Heart left ventricle (tissue), 16 donors: ENCODE data around the gene NUCKS1. TPM values are rescaled to one million over a fixed set of nuclear protein-coding genes. Genes with fewer than 3 reads are reported as not detected.

Experiments
- ATAC-seq, 4 donors: fragments of 200-7000 bp; cut with Tn5 transposase; one replicate each; pipeline ENCODE4 v1.9.1; 2020 to 2022; ENCODE audit warnings: moderate library complexity in 4 of 4, mild to moderate bottlenecking in 3 of 4, moderate number of reproducible peaks in 1 of 4
- DNase-seq, 5 donors: peaks; one replicate each; pipeline ENCODE4 v3.0.0-alpha.2; 2020
- H3K27ac ChIP-seq, 12 donors: fragments of 200-600 bp; sonication (generic) in 4 of 12; one replicate each; pipeline versions ENCODE4 v1.5.0 to v1.8.0; 2016 to 2022; ENCODE audit warnings: mild to moderate bottlenecking in 2 of 12
- H3K27me3 ChIP-seq, 9 donors: fragments of 200-600 bp; sonication (generic) in 2 of 9; one replicate each; pipeline versions ENCODE4 v1.5.1 to v1.8.0; 2016 to 2022; ENCODE audit warnings: mild to moderate bottlenecking in 3 of 9
- H3K36me3 ChIP-seq, 9 donors: fragments of 200-600 bp; sonication (generic) in 2 of 9; one replicate each; pipeline versions ENCODE4 v1.5.0 to v1.8.0; 2018 to 2022; ENCODE audit warnings: mild to moderate bottlenecking in 2 of 9
- H3K4me1 ChIP-seq, 12 donors: fragments of 200-600 bp; sonication (generic) in 4 of 12; one replicate each; pipeline versions ENCODE4 v1.5.0 to v1.8.0; 2016 to 2022; ENCODE audit warnings: mild to moderate bottlenecking in 3 of 12
- H3K4me3 ChIP-seq, 12 donors: fragments of 200-600 bp; sonication (generic) in 4 of 12; one replicate each; pipeline versions ENCODE4 v1.5.0 to v1.8.0; 2017 to 2022; ENCODE audit warnings: mild to moderate bottlenecking in 9 of 12, moderate library complexity in 4 of 12
- H3K9me3 ChIP-seq, 12 donors: fragments of 200-600 bp; sonication (generic) in 4 of 12; one replicate each; pipeline versions ENCODE4 v1.5.0 to v1.8.0; 2016 to 2022; ENCODE audit warnings: mild to moderate bottlenecking in 1 of 12
- CTCF ChIP-seq, 12 donors: fragments of 200-600 bp; sonication (generic) in 4 of 12; IDR thresholded peaks; one replicate each; pipeline versions ENCODE4 v1.5.0 to v1.8.0; 2018 to 2022; ENCODE audit warnings: antibody characterized with exemption in 12 of 12, mild to moderate bottlenecking in 5 of 12
- POLR2A ChIP-seq, 2 donors: fragments of 450-650 bp; IDR thresholded peaks; one replicate each; pipeline ENCODE4 v1.6.1; 2017; ENCODE audit warnings: antibody characterized with exemption in 2 of 2, mild to moderate bottlenecking in 2 of 2, moderate library complexity in 2 of 2
- WGBS, 4 donors: extraction: QIAGEN DNeasy Blood & Tissue Kit in 2 of 4; methylation state at CpG; one replicate each; pipeline versions ENCODE4 v1.1.5 to v1.1.7; 2013 to 2018; 5-methylcytosine and 5-hydroxymethylcytosine counted together
- intact Hi-C, 10 donors: fragments of 100-400 bp; cut with DNase I; formaldehyde crosslinking; loops; one replicate each; pipeline versions ENCODE4 v1.11.1 to v1.14.2; 2022
- polyA plus RNA-seq, 2 donors: library from polyadenylated mRNA; stranded (reverse); fragments of 200-250 nt; gene quantifications; one replicate each; pipeline ENCODE4 v1.2.3, GENCODE V29; 2013
- total RNA-seq, 9 donors: library from RNA; depleted of rRNA in 2 of 9; stranded (reverse); fragments of >200 nt in 2 of 9; fragmentation: NEBNext Ultra II Directional in 3 of 9; extraction: Animal tissue kit (Norgen Biotek cat#: 25700) in 3 of 9; gene quantifications; one replicate each; pipeline versions ENCODE4 v1.1.0 to v1.2.4, GENCODE V29; 2016 to 2023
- donor health status: ischemic (EF 13 %, LVEDD 7.1; RV severe dilation, severe dysfunction).
- donor health status: healthy with polysubstance abuse.
- donor health status: DM: no; HTN: yes; CAD: no.
- donor health status: DM: no; HTN: no; CAD: no.
- donor health status: ischemic (EF 25% LVEDD 6.9; RV normal size, moderate dysfunction).
- donor health status: ischemic (EF 25% LVEDD 5.7; RV mildly dilated, moderate dysfunction).
- donor health status: healthy.
- donor health status: DM: yes; HTN: yes; CAD: no.
- donor health status: ischemic (EF 35%, LVEDD 5.7; RV mildly dilated, moderate dysfunction).
- donor health status: nonischemic (EF 11% LVEDD 7.7; RV severe dilation, severe dysfunction).
- donor health status: DM: yes; HTN: yes; CAD: no.
- donor health status: PGD.
- donor health status: ischemic (EF 29% LVEDD 5.4; RV normal size, mild dysfunction).
- donor health status: nonischemic (EF 23%, LVEDD 6.1; RV moderate dilation, normal function).

The NUCKS1 gene
- total and polyA plus RNA-seq, 11 donors: 73.4 to 240 (median 198) TPM

DNA sequence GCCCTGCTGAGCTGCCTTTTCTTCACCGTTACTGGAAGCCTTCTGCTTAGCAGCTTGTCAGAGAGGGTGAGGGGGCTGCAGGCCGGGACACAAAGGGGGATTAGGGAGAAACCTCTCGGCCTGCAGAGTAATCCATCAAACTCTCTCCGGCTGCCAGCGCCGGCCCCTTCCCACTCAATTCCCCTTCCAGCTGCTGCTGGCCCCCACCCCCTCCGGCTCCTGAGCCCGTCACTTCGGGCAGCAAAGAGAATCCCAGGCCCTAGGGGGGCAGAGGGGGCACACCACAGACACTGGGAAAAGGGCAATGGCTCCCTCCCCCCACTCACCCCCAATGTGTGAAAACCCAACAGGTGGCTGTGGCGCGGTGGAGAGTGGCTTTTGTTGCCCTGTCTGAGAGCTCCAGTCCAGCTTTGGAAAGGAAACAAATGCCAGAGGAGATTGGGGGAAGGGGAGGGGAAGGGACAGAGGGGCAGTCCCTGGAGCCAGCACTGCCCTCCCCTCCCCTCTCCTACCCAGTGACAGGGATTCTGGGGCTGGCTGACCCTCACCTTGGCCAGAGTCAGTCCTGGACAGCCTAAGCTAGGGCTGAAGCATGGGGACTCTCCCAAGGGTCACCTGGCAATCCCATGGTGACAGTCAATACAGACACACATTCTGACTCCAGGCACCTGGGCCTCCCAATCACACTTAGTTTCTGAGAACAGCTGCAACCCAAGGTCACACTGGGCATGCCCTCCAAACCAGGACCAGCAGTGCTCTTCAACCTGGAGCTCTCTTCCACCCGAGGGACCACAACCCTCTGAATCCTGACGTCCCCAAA lies 79.2 kb downstream of the NUCKS1 start:
- DNase-seq (no peak), ATAC-seq (no peak)
- H3K4me1 ChIP-seq: peaks cover 0 to 22% (median under 1%) of the 10 kb centered on the region in 12 donors
- no peaks in the 10 kb centered on the region for H3K9me3 ChIP-seq
- no peaks in the 10 kb centered on the region for H3K36me3 ChIP-seq
- 85 to 93% (median 90%) methylated on average over 11 to 13 of the region's 13 CpGs for WGBS, 4 donors
- no peaks in the 10 kb centered on the region for H3K27me3 ChIP-seq
- H3K4me3 ChIP-seq: no peak overlapping the region
- no peak overlapping the region for H3K27ac ChIP-seq
- no peak for TF ChIP-seq POLR2A (IDR thresholded peaks at IDR 0.05)
- TF ChIP-seq CTCF (IDR thresholded peaks at IDR 0.05): no peak
- intact Hi-C loops: loop anchor here in 3 of 10 donors (5.0 to 10.0 kb wide), 3 partner anchors 244 to 306 kb away; no protein-coding TSS in a partner anchor

GRCh38 chr1:205670150-205670446 lies 79.9 kb downstream of the NUCKS1 start:
- Histone ChIP-seq H3K4me3 (no peak overlapping the region), H3K36me3 (no peaks in the 10 kb centered on the region), H3K27ac (no peak overlapping the region), H3K27me3 (no peaks in the 10 kb centered on the region), H3K9me3 (no peaks in the 10 kb centered on the region), H3K4me1 (peaks cover 0 to 27% (median 2%) of the 10 kb centered on the region in 12 donors)
- intact Hi-C loops: loop anchor here in 3 of 10 donors (5.0 to 10.0 kb wide), 3 partner anchors 245 to 307 kb away; no protein-coding TSS in a partner anchor
- TF ChIP-seq POLR2A (IDR thresholded peaks at IDR 0.05) (no peak), CTCF (IDR thresholded peaks at IDR 0.05) (no peak)
- no peak for ATAC-seq
- no peak for DNase-seq
- WGBS, 4 donors: 84 to 96% (median 87%) methylated on average over 4 to 5 of the region's 5 CpGs

- ATAC-seq (peak in 1 of 4 donors; percentile 8), DNase-seq (no peak)
- H3K27ac ChIP-seq: no peak overlapping the region
- intact Hi-C loops: loop anchor here in 3 of 10 donors (5.0 to 10.0 kb wide), 3 partner anchors 245 to 308 kb away; no protein-coding TSS in a partner anchor
- no peaks in the 10 kb centered on the region for H3K36me3 ChIP-seq
- 72 to 82% (median 77%) methylated on average over 16 to 20 of the region's 20 CpGs for WGBS, 4 donors
- no peaks in the 10 kb centered on the region for H3K27me3 ChIP-seq
- no peaks in the 10 kb centered on the region for H3K9me3 ChIP-seq
- TF ChIP-seq POLR2A (IDR thresholded peaks at IDR 0.05) (no peak), CTCF (IDR thresholded peaks at IDR 0.05) (no peak)
- peaks cover 0 to 32% (median 2%) of the 10 kb centered on the region in 12 donors for H3K4me1 ChIP-seq
- no peak overlapping the region for H3K4me3 ChIP-seq
Observed at GRCh38 chr1:205669341-205670149, 80.4 kb downstream of the NUCKS1 start.

DNA sequence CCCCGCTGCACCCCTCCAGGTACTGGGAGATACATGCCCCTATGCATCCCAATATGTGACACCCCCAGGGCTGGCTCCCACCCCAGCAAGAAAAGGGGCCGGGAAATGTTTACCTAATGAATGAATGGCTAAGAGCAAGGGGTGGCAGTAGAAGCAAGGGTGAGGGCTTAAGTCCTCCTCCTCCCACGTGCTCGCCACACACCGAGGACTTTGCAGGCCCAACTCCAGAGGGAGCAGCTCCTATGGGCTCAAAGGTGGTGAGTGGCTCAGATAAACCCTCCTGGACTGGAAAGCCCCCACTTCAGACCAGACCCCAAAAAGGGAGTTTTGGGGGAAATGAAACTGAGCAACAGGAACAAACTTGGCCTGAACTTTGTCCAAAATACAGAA lies 81.0 kb downstream of the NUCKS1 start:
- H3K36me3 ChIP-seq: no peaks in the 10 kb centered on the region
- peak in 1 of 4 donors; percentile 31 for ATAC-seq
- 72 to 80% (median 78%) methylated on average over 5 of the region's 5 CpGs for WGBS, 4 donors
- no peaks in the 10 kb centered on the region for H3K9me3 ChIP-seq
- no peak overlapping the region for H3K27ac ChIP-seq
- H3K4me3 ChIP-seq: no peak overlapping the region
- H3K27me3 ChIP-seq: no peaks in the 10 kb centered on the region
- intact Hi-C loops: no loop called here
- TF ChIP-seq POLR2A (IDR thresholded peaks at IDR 0.05) (no peak), CTCF (IDR thresholded peaks at IDR 0.05) (no peak)
- no peak for DNase-seq
- peaks cover 0 to 32% (median 2%) of the 10 kb centered on the region in 12 donors for H3K4me1 ChIP-seq
